HG03342 (cell line): Measurements from ENCODE around the gene PDZD2.
"Not testable (repeated sequence)": the region's sequence is repeated elsewhere in the genome, so short reads cannot be mapped to it uniquely, and the experiment has no call there.

Source experiments
- ATAC-seq: cut with Tn5 transposase; IDR thresholded peaks from one replicate; pipeline ENCODE4 v1.9.1; 2021; ENCODE audit warnings: mild to moderate bottlenecking, moderate library complexity; ENCODE audit not compliant: unreplicated experiment

PDZD2 gene

DNA sequence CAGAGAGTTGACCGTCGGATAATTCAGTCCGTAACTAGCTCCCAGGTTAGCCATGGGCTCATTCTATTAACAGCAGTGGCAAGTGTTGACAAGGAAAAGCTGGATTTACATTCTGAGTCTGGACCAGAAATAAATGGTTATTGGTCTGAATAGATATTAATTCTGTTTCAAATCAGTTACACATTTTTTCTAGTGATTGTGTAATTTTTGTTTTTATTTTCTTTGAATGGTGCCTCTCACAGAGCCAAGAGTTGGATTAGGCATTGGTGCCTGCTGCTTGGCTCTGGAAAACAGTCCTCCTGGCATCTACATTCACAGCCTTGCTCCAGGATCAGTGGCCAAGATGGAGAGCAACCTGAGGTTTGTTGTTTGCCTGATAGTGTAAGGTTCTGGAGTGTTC is 420.1 kb downstream of the PDZD2 start:
- ATAC-seq: no peak

DNA sequence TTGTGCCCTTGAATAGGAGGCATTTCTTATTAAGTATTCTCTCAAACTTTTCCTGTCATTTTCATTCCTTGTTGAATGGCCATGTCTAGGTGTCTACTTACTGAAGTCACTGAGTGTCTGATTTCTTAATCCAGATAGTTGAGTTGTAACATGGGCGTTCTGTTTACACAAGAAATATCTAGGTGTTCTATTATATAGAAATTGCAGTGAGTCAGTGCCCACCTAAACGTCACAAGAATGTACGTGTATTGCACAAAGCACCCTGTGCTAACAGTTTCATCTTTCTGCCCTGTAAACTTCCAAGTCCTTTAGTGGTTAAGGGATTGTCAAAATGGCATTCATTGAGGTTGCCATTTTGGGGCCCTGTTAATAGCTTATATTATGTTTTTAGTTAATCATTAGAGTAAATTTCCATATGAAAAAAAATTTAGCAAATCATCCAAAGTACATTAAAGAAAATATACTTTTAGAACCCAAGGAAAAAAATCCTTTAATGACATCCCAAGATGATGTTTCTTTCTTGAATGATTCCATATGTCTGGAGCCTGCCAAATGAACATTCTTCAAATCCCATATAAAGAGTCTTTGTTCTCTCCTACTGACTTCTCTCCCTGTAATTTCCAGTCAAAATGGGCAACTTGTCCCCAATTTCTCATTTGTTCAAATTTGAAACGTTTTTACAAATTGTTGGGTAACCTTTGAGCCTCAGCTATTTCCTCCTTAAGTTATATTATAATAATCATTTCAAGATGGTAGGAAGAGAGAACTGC is 421.0 kb downstream of the PDZD2 start:
- no peak for ATAC-seq

DNA sequence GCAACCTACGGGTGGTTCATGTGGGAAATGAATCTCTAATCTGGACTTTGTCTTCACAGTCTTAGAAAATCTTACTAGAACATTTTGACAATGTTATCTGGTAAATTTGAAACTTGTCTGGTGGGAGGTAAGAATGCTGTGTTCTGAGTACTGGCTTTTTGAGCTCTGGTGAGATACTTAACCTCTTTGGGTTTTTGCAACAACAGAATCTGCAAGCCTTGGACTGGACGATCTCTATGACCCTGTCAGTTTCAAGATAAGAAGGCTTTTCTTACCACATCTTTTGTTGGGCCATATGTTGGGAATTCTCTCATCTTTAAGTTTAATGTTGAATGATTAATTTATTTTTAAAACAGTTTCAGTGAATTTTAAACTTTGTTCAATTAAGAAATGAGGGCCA is 422.3 kb downstream of the PDZD2 start:
- ATAC-seq: no peak

DNA sequence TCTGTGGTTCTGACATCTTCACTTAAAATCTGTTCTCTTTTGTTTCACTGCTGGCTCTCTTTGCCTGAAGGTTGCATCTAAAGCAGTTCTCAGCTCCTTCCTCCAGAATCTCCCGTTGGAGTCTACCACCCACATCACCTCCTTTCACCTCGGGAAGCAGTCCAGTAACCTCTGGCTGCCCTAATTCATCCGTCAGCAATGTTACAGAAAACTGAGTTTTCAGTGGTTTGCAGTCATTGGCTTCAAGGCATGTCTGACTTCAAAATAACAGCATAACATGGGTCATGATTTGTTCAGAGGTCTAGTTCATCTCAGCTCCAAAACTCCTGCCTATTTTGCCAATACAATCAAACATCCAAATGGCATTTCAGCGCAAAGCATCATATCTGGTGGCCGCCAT is 427.5 kb downstream of the PDZD2 start:
- ATAC-seq: no peak

- no peak for ATAC-seq
Observed at GRCh38 chr5:32067774-32068470, 429.0 kb downstream of the PDZD2 start.

GRCh38 chr5:32068561-32068960 is 429.6 kb downstream of the PDZD2 start:
- no peak for ATAC-seq

DNA sequence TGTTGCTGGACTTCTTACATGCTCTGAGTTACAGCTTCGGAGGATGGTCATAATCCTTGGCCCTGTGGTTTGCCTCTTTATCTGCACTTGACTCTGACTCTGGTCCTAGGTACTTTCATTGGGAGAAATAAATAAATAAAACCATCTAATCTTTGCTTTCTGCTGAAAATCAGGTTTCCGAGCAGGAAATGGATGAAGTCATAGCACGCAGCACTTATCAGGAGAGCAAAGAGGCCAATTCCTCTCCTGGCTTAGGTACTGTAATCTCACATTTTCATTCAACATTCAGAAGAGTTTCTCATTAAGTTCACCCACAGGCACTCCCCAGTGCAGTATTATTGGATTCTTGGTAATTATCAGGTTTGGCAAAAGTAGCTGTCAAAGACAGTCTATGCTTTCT is 430.5 kb downstream of the PDZD2 start:
- ATAC-seq: no peak

- ATAC-seq: no peak
Observed at GRCh38 chr5:32071351-32071944, 432.5 kb downstream of the PDZD2 start.

- ATAC-seq: no peak
Observed at GRCh38 chr5:32072054-32072453, 433.1 kb downstream of the PDZD2 start.

DNA sequence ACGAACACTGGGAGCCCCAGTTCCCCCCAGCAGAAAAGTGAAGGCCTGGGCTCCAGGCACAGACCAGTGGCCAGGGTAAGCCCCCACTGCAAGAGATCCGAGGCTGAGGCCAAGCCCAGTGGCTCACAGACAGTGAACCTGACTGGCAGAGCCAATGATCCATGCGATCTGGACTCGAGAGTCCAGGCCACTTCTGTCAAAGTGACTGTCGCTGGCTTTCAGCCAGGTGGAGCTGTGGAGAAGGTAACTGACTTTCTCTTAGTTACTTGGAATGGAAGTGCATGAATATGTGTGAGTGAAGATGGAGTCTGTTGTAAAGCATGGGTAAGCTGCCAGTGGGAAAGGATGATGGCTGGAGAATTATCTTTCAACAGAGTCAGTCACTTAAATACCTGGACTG is 435.5 kb downstream of the PDZD2 start:
- no peak for ATAC-seq

DNA sequence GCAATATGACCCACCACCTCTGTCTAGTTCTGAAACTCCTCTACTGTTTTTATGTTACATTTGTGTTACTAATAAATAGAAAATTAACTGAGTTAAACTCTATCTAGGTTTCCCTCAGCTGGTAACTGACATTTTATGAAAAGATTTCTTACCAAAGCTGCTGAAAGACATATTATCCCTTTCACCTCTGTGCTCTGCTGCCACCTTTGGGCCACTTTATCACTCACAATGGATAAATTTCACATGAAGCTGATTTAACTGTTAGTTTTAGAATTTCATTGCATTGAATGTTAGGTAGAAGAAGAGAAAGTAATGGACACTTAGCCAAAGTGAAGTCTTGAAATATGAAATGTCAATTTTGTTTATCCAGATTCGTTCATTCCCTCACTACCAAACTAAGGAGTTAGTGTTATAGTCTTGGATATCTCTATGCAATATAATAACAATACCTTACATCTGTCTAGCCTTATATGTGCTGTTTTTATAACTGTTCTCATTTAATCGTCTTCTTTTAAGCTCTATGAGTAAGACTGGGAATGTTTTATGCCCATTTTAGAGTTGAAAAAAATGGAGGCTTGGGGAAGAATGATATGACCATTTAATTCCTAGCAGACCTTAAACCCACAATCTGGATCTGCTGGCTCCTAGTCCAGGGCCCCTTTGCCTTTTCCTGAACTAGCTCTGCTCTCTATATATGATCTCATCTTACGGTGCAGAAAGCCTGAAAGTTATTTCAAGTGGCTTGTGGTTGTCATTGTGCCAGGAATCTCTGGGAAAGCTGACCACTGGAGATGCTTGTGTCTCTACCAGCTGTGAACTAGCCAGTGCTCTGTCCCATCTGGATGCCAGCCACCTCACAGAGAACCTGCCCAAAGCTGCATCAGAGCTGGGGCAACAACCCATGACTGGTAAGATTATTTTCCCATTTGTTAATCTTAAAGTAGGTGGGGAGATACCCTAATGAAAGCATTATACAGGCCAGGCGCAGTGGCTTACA is 438.1 kb downstream of the PDZD2 start:
- ATAC-seq: peak; percentile 51

DNA sequence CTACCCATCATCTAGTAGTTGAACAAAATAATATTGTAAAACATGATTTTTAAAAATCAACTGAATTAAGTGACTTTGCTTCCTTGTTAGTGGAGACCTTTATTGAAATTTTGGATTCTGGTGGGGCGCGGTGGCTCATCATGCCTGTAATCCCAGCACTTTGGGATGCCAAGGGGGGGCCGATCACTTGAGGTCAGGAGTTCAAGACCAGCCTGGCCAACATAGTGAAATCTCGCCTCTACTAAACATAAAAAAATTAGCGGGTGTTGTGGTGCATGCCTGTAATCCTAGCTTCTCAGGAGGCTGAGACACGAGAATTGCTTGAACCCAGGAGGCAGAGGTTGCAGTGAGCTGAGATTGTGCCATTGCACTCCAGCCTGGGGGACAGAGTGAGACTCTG is 439.9 kb downstream of the PDZD2 start:
- ATAC-seq: not testable (repeated sequence)

DNA sequence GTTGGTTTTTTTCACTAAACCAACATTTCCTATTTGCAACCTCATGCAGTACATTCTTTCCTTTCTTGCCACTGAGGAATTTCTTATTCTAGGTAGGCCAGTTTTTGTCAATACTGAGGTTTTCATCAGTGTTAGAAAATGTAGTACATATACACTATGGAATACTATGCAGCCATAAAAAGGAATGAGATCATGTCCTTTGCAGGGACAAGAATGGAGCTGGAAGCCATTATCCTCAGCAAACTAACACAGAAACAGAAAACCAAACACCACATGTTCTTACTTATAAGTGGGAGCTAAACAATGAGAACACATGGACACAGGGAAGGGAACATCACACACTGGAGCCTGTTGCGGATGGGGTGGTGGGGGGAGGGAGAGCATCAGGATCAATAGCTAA is 441.6 kb downstream of the PDZD2 start:
- ATAC-seq: not testable (repeated sequence)

- no peak for ATAC-seq
Observed at GRCh38 chr5:32082701-32083100, 443.8 kb downstream of the PDZD2 start.

- ATAC-seq: no peak
Observed at GRCh38 chr5:32083981-32084430, 445.1 kb downstream of the PDZD2 start.

DNA sequence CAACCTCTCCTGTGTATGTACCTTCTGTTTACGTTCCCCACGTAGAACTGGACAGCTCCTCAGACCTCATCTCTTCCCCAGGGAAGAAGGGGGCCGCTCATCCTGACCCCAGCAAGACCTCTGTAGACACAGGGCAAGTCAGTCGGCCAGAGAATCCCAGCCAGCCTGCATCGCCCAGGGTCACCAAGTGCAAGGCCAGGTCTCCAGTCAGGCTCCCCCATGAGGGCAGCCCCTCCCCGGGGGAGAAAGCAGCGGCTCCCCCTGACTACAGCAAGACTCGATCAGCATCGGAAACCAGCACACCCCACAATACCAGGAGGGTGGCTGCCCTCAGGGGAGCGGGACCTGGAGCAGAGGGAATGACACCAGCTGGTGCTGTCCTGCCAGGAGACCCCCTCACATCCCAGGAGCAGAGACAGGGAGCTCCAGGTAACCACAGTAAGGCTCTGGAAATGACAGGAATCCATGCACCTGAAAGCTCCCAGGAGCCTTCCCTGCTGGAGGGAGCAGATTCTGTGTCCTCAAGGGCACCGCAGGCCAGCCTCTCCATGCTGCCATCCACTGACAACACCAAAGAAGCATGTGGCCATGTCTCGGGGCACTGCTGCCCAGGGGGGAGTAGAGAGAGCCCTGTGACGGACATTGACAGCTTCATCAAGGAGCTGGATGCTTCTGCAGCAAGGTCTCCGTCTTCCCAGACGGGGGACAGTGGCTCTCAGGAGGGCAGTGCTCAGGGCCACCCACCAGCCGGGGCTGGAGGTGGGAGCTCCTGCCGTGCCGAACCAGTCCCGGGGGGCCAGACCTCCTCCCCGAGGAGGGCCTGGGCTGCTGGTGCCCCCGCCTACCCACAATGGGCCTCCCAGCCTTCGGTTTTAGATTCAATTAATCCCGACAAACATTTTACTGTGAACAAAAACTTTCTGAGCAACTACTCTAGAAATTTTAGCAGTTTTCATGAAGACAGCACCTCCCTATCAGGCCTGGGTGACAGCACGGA is 448.5 kb downstream of the PDZD2 start:
- no peak for ATAC-seq

DNA sequence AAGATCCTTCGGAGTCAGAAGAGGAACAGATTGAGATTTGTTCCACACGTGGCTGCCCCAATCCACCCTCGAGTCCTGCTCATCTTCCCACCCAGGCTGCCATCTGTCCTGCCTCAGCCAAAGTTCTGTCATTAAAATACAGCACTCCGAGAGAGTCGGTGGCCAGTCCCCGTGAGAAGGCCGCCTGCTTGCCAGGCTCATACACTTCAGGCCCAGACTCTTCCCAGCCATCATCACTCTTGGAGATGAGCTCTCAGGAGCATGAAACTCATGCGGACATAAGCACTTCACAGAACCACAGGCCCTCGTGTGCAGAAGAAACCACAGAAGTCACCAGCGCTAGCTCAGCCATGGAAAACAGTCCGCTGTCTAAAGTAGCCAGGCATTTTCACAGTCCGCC is 449.3 kb downstream of the PDZD2 start:
- no peak for ATAC-seq

GRCh38 chr5:32089146-32090000 is 450.4 kb downstream of the PDZD2 start:
- ATAC-seq: no peak
